HG03378 (cell line): Measurements from ENCODE around the gene TNFRSF14.
"Not testable (repeated sequence)": the region's sequence is repeated elsewhere in the genome, so short reads cannot be mapped to it uniquely, and the experiment has no call there.

Experiments
- ATAC-seq: cut with Tn5 transposase; IDR thresholded peaks from one replicate; pipeline ENCODE4 v1.9.1; 2021; ENCODE audit warnings: mild to moderate bottlenecking, moderate library complexity; ENCODE audit not compliant: unreplicated experiment

TNFRSF14 gene

GRCh38 chr1:2538376-2538775 is 17.8 kb upstream of the TNFRSF14 start:
- ATAC-seq = no peak

GRCh38 chr1:2538872-2539271 is 17.3 kb upstream of the TNFRSF14 start:
- ATAC-seq = no peak

- no peak for ATAC-seq
Measured at GRCh38 chr1:2539312-2539907, 16.8 kb upstream of the TNFRSF14 start.

- ATAC-seq = no peak
Measured at GRCh38 chr1:2540816-2541492, 15.2 kb upstream of the TNFRSF14 start.

- no peak for ATAC-seq
Measured at GRCh38 chr1:2541619-2542245, 14.4 kb upstream of the TNFRSF14 start.

GRCh38 chr1:2542246-2542915 is 13.8 kb upstream of the TNFRSF14 start:
- ATAC-seq = no peak

- no peak for ATAC-seq
Measured at GRCh38 chr1:2543543-2544092, 12.6 kb upstream of the TNFRSF14 start.

GRCh38 chr1:2544093-2544874 is 11.9 kb upstream of the TNFRSF14 start:
- ATAC-seq = no peak

- ATAC-seq = no peak
Measured at GRCh38 chr1:2544875-2545640, 11.1 kb upstream of the TNFRSF14 start.

- ATAC-seq = no peak
Measured at GRCh38 chr1:2545754-2546514, 10.2 kb upstream of the TNFRSF14 start.

GRCh38 chr1:2546515-2547209 is 9.5 kb upstream of the TNFRSF14 start:
- ATAC-seq = no peak

GRCh38 chr1:2547210-2548067 is 8.7 kb upstream of the TNFRSF14 start:
- ATAC-seq = no peak

- ATAC-seq = peak; percentile 22
Measured at GRCh38 chr1:2548068-2548589, 8.0 kb upstream of the TNFRSF14 start.

GRCh38 chr1:2549367-2550029 is 6.7 kb upstream of the TNFRSF14 start:
- ATAC-seq = not testable (repeated sequence)

- ATAC-seq = not testable (repeated sequence)
Measured at GRCh38 chr1:2550309-2550861, 5.8 kb upstream of the TNFRSF14 start.

GRCh38 chr1:2551544-2551943 is 4.6 kb upstream of the TNFRSF14 start:
- ATAC-seq = not testable (repeated sequence)

- ATAC-seq = no peak
Measured at GRCh38 chr1:2552189-2552588, 4.0 kb upstream of the TNFRSF14 start.
